Neural progenitor cell (in vitro differentiated cells): ENCODE results near the gene ELMOD1. TPM values are rescaled to one million over a fixed set of nuclear protein-coding genes. Genes with fewer than 3 reads are reported as not detected.

Experiments
- DNase-seq: peaks from one replicate; pipeline ENCODE4 v3.0.0-alpha.2; 2016; ENCODE audit warnings: low spot score
- H2AFZ ChIP-seq: fragments of 200-600 bp; sonication (generic); replicated peaks from 2 replicates; pipeline ENCODE4 v1.6.1; 2016; ENCODE audit warnings: antibody characterized with exemption
- H3F3A ChIP-seq: fragments of 200-600 bp; sonication (generic); 2 replicates; pipeline ENCODE4 v1.6.1; 2016; ENCODE audit warnings: antibody characterized with exemption, low read depth
- H3K27ac ChIP-seq: fragments of 200-600 bp; sonication (generic); 2 replicates; pipeline ENCODE4 v1.5.1; 2016; ENCODE audit warnings: mild to moderate bottlenecking
- H3K27me3 ChIP-seq: fragments of 200-600 bp; sonication (generic); 2 replicates; pipeline ENCODE4 v1.6.1; 2016; ENCODE audit warnings: mild to moderate bottlenecking, moderate library complexity
- H3K36me3 ChIP-seq: fragments of 200-600 bp; sonication (generic); 2 replicates; pipeline ENCODE4 v1.5.1; 2016
- H3K4me1 ChIP-seq: fragments of 200-600 bp; sonication (generic); 2 replicates; pipeline ENCODE4 v1.6.1; 2016; ENCODE audit warnings: mixed run types
- H3K4me2 ChIP-seq: fragments of 200-600 bp; sonication (generic); 2 replicates; pipeline ENCODE4 v1.6.1; 2016
- H3K4me3 ChIP-seq: fragments of 200-600 bp; sonication (generic); 2 replicates; pipeline ENCODE4 v1.5.1; 2016
- H3K79me2 ChIP-seq: fragments of 200-600 bp; sonication (generic); 2 replicates; pipeline ENCODE4 v1.6.1; 2016; ENCODE audit warnings: low read depth
- H3K9ac ChIP-seq: fragments of 200-600 bp; sonication (generic); 2 replicates; pipeline ENCODE4 v1.6.1; 2016
- H3K9me3 ChIP-seq: fragments of 200-600 bp; sonication (generic); 2 replicates; pipeline ENCODE4 v1.5.1; 2016; ENCODE audit warnings: low read depth
- H4K20me1 ChIP-seq: fragments of 200-600 bp; sonication (generic); 2 replicates; pipeline ENCODE4 v1.6.1; 2016; ENCODE audit warnings: low read depth
- H3K27ac Mint-ChIP-seq: 3 replicates; pipeline ENCODE4 v1.8.0; 2021; ENCODE audit warnings: mixed read lengths
- H3K27me3 Mint-ChIP-seq: 2 replicates; pipeline ENCODE4 v1.8.0; 2022; ENCODE audit warnings: low read depth, mild to moderate bottlenecking, inconsistent platforms, moderate library complexity, mixed read lengths; ENCODE audit not compliant: insufficient read depth
- H3K36me3 Mint-ChIP-seq: 3 replicates; pipeline ENCODE4 v1.8.0; 2021; ENCODE audit warnings: mixed read lengths
- H3K4me1 Mint-ChIP-seq: 3 replicates; pipeline ENCODE4 v1.8.0; 2021; ENCODE audit warnings: mixed read lengths
- H3K4me3 Mint-ChIP-seq: 3 replicates; pipeline ENCODE4 v1.8.0; 2021; ENCODE audit warnings: mild to moderate bottlenecking, moderate library complexity, mixed read lengths
- H3K9me3 Mint-ChIP-seq: 3 replicates; pipeline ENCODE4 v1.8.0; 2020; ENCODE audit warnings: mixed read lengths
- EZH2 ChIP-seq: fragments of 200-600 bp; sonication (generic); IDR thresholded peaks from 2 replicates; pipeline ENCODE4 v1.6.1; 2017; ENCODE audit warnings: antibody characterized with exemption, mild to moderate bottlenecking, moderate library complexity
- EZH2phosphoT487 ChIP-seq: fragments of 200-600 bp; sonication (generic); IDR thresholded peaks from 2 replicates; pipeline ENCODE4 v1.6.1; 2017; ENCODE audit warnings: antibody characterized with exemption
- total RNA-seq: library from RNA; depleted of rRNA; stranded (reverse); fragments of >200 nt; gene quantifications from 2 replicates; pipeline ENCODE4 v1.2.3, GENCODE V29; 2015; ENCODE audit warnings: low replicate concordance
- TF ChIP-seq, protein P1 (sequence below): fragments of 200-600 bp; sonication (generic); IDR thresholded peaks from 2 replicates; pipeline ENCODE4 v1.5.1; 2017; ENCODE audit warnings: antibody characterized with exemption, mild to moderate bottlenecking

Gene ELMOD1
- total RNA-seq, 1 donor from 2014 or later = not detected

DNA sequence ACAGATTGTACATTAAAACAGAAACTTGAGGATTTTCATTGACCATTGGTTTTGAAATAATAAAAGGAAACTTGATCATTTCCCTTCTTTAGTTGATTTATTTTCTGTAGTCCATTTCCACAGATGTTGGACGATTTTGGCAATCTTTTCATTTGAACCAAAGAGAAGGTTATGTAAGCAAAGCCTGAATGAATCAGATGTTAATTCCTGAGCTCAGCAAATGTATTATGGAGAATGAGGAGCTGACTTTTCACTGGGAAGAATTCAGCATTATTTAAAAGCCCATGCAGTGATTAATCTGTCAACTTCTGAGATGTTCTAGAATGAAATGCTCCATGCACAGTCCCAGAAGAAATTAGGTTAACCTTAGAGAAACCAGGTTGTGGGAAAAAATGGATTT lies 29.0 kb downstream of the ELMOD1 start:
- Mint-ChIP-seq H3K9me3 (no peaks in the 10 kb centered on the region), H3K4me1 (no peaks in the 10 kb centered on the region), H3K27ac (no peak overlapping the region), H3K4me3 (no peak overlapping the region), H3K36me3 (no peaks in the 10 kb centered on the region), H3K27me3 (peaks cover 7% of the 10 kb centered on the region)
- Histone ChIP-seq H3K36me3 (no peaks in the 10 kb centered on the region), H3F3A (no peaks in the 10 kb centered on the region), H3K4me1 (peaks cover 3% of the 10 kb centered on the region), H3K4me3 (no peak overlapping the region), H3K79me2 (no peaks in the 10 kb centered on the region), H3K27ac (no peak overlapping the region), H2AFZ (no peak overlapping the region), H3K27me3 (no peaks in the 10 kb centered on the region), H3K9ac (no peak overlapping the region), H3K9me3 (no peaks in the 10 kb centered on the region), H3K4me2 (no peak overlapping the region), H4K20me1 (no peaks in the 10 kb centered on the region)
- no peak for DNase-seq
- TF ChIP-seq EZH2phosphoT487 (no peak), EZH2 (no peak)
- TF ChIP-seq, protein P1, sequence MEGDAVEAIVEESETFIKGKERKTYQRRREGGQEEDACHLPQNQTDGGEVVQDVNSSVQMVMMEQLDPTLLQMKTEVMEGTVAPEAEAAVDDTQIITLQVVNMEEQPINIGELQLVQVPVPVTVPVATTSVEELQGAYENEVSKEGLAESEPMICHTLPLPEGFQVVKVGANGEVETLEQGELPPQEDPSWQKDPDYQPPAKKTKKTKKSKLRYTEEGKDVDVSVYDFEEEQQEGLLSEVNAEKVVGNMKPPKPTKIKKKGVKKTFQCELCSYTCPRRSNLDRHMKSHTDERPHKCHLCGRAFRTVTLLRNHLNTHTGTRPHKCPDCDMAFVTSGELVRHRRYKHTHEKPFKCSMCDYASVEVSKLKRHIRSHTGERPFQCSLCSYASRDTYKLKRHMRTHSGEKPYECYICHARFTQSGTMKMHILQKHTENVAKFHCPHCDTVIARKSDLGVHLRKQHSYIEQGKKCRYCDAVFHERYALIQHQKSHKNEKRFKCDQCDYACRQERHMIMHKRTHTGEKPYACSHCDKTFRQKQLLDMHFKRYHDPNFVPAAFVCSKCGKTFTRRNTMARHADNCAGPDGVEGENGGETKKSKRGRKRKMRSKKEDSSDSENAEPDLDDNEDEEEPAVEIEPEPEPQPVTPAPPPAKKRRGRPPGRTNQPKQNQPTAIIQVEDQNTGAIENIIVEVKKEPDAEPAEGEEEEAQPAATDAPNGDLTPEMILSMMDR = no peak

DNA sequence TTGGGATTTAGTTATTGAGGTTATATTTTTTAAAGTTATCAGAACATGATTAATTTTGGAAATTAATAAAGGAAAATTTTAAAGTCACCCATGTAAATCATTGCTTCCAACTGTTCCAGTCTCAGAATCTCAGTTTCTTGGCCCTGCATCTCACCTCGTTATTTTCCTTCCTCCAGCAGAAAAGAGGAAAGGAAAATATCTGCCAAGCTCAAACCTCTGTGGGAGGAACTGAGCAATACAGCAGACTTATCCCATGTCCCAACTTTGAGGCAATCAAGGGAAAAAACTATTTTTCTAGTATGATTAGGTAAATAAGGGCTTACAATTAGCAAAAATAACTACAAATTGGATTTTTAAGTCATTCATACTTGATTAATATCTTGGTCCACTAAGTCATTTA lies 30.1 kb downstream of the ELMOD1 start:
- H3F3A ChIP-seq = no peaks in the 10 kb centered on the region
- no peaks in the 10 kb centered on the region for H4K20me1 ChIP-seq
- Mint-ChIP-seq H3K27ac (no peak overlapping the region), H3K27me3 (peaks cover 4% of the 10 kb centered on the region), H3K9me3 (no peaks in the 10 kb centered on the region), H3K36me3 (no peaks in the 10 kb centered on the region), H3K4me3 (no peak overlapping the region), H3K4me1 (no peaks in the 10 kb centered on the region)
- no peak overlapping the region for H3K9ac ChIP-seq
- DNase-seq = no peak
- no peak overlapping the region for H3K27ac ChIP-seq
- H3K27me3 ChIP-seq = no peaks in the 10 kb centered on the region
- peaks cover 12% of the 10 kb centered on the region for H3K4me1 ChIP-seq
- H3K79me2 ChIP-seq = no peaks in the 10 kb centered on the region
- no peak overlapping the region for H3K4me3 ChIP-seq
- no peak overlapping the region for H3K4me2 ChIP-seq
- H3K9me3 ChIP-seq = no peaks in the 10 kb centered on the region
- H2AFZ ChIP-seq = no peak overlapping the region
- H3K36me3 ChIP-seq = no peaks in the 10 kb centered on the region
- TF ChIP-seq EZH2 (no peak), EZH2phosphoT487 (no peak)
- TF ChIP-seq, protein P1 = no peak

DNA sequence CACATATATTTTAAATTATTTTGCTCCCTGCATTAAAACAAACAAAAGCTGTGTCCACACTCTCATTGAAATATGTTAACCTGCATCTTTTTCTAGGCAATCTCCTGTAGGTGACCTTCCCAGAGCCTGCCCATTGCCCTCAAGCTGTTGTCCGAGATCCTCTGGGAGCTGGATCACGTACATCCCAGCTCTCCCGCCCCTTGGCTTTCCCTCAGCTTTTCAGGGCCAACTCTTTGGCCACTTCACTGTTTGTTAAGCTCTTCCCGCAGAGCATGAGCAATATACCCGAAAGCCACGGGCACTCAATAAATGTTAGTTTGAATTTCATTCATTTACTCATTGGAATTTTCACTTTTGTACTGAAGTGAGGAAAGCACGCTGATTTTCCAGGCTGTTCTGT lies 32.2 kb downstream of the ELMOD1 start:
- H3K4me3 ChIP-seq = no peak overlapping the region
- no peak overlapping the region for H3K4me2 ChIP-seq
- DNase-seq = no peak
- H3K36me3 ChIP-seq = no peaks in the 10 kb centered on the region
- H3K27me3 Mint-ChIP-seq = peaks cover 4% of the 10 kb centered on the region
- no peaks in the 10 kb centered on the region for H3F3A ChIP-seq
- H3K36me3 Mint-ChIP-seq = no peaks in the 10 kb centered on the region
- no peak overlapping the region for H3K4me3 Mint-ChIP-seq
- TF ChIP-seq, protein P1 = no peak
- TF ChIP-seq EZH2 = no peak
- no peak overlapping the region for H2AFZ ChIP-seq
- H3K9me3 ChIP-seq = no peaks in the 10 kb centered on the region
- H3K27me3 ChIP-seq = no peaks in the 10 kb centered on the region
- no peaks in the 10 kb centered on the region for H4K20me1 ChIP-seq
- H3K27ac ChIP-seq = no peak overlapping the region
- peaks cover 12% of the 10 kb centered on the region for H3K4me1 ChIP-seq
- H3K9ac ChIP-seq = no peak overlapping the region
- H3K9me3 Mint-ChIP-seq = no peaks in the 10 kb centered on the region
- H3K4me1 Mint-ChIP-seq = no peaks in the 10 kb centered on the region
- no peak overlapping the region for H3K27ac Mint-ChIP-seq
- H3K79me2 ChIP-seq = no peaks in the 10 kb centered on the region
